ENCODE measurements around the gene HBD.

HBD gene

DNA sequence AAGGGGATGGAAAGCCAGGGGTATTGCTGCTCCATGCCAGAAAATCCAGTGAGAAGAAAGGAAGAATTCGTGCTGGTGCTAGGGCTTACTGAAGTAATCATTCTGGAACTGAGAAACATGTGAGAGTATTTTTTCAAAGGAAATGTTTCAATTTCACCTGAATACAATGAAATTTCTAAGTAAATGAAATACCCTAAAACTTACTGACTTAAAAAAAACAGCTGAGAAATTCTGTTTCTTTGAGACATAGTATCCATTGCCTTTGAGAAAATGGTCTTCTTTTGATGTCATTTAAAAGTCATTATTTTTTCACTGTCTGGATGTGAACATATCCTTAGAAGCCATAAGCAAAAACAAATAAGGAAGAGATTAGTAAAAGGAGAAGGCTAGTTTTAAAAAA lies 33.7 kb downstream of the HBD start, which contains the start of gene OR51V1:
OR51V1 (minus strand) TSS at position 101 of the 400 bp plus-strand sequence; CDS start at position 101, 0 bp downstream.
- Histone ChIP-seq H3K27ac (ENCODE audit: low read length) (no peak within 1 kb of the TSS), H3K9me3 (ENCODE audit: insufficient read depth, low read depth, low read length) (no peaks in the 10 kb centered on the region), H3K9ac (ENCODE audit: low read depth, low read length) (no peak within 1 kb of the TSS), H3K4me3 (ENCODE audit: low read length) (no peak within 1 kb of the TSS), H3K36me3 (ENCODE audit: insufficient read depth, low read depth, low read length) (no peaks in the 10 kb centered on the region), H3K4me1 (ENCODE audit: insufficient read depth, low read length) (no peaks in the 10 kb centered on the region), H3K27me3 (ENCODE audit: insufficient read depth, low read length) (no peaks in the 10 kb centered on the region)

DNA sequence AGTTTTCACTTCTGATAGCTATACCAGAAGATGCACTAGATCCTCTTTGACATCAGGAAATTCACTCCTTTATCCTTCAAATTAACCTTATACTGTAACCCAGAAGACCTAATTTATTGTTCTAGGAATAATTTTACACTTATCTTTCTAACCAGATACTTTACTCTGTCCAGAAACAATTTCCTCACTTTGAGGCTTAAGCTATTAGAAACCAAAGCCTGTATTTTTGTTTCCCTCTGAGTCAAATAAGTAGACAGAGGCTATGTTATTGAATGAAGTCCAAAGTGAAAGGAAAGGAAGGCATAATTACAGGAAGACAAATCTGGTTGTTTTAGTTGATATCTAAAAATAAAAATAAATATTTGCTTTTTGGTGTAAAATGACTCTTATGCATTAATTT lies 36.0 kb downstream of the HBD start:
- no peak overlapping the region for H3K9ac ChIP-seq (ENCODE audit: low read depth, low read length)
- no peak overlapping the region for H3K4me3 ChIP-seq (ENCODE audit: low read length)
- H3K27me3 ChIP-seq (ENCODE audit: insufficient read depth, low read length): no peaks in the 10 kb centered on the region
- no peaks in the 10 kb centered on the region for H3K36me3 ChIP-seq (ENCODE audit: insufficient read depth, low read depth, low read length)
- H3K9me3 ChIP-seq (ENCODE audit: insufficient read depth, low read depth, low read length): no peaks in the 10 kb centered on the region
- no peak overlapping the region for H3K27ac ChIP-seq (ENCODE audit: low read length)
- H3K4me1 ChIP-seq (ENCODE audit: insufficient read depth, low read length): no peaks in the 10 kb centered on the region

DNA sequence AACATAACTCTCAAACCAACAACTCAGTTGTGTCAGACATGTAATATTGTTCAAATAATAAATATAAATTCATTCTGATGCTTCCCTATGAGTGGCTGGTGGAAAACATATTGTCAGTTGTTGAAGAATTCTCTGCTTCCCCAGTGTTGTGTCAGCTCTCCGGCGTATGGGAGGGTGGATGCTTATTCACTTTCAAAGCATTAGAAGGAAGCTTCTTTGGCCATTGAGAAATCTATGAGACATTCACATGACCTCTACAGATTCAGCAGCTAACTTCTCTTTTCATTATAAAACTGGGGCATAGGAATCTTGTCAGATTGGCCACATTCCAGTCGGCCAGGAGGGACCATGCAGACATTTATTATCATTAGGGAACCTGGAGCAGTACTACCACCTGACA lies 36.7 kb downstream of the HBD start:
- Histone ChIP-seq H3K4me3 (ENCODE audit: low read length) (no peak overlapping the region), H3K36me3 (ENCODE audit: insufficient read depth, low read depth, low read length) (no peaks in the 10 kb centered on the region), H3K27me3 (ENCODE audit: insufficient read depth, low read length) (no peaks in the 10 kb centered on the region), H3K9me3 (ENCODE audit: insufficient read depth, low read depth, low read length) (no peaks in the 10 kb centered on the region), H3K4me1 (ENCODE audit: insufficient read depth, low read length) (no peaks in the 10 kb centered on the region), H3K27ac (ENCODE audit: low read length) (no peak overlapping the region), H3K9ac (ENCODE audit: low read depth, low read length) (no peak overlapping the region)

DNA sequence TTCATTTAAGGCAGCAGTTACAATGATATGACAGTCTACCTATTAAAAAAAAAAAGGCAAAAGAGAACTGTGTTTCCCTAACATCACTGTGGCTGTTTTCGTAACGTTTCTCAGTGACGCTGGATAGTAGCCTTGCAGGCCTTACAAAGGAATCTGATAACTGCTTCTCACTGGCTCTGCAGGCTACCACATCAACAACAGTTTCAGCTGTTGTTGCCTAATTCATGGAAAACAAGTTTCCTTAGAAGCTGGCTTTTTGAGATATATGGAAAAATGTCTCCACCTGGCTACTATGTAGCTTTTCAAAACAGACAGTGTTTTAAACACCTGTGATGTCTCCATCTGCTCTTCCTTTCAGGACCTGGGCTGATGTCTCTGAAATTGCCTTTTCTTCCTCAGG lies 37.6 kb downstream of the HBD start:
- H3K9me3 ChIP-seq (ENCODE audit: insufficient read depth, low read depth, low read length): no peaks in the 10 kb centered on the region
- no peaks in the 10 kb centered on the region for H3K36me3 ChIP-seq (ENCODE audit: insufficient read depth, low read depth, low read length)
- no peak overlapping the region for H3K27ac ChIP-seq (ENCODE audit: low read length)
- no peaks in the 10 kb centered on the region for H3K27me3 ChIP-seq (ENCODE audit: insufficient read depth, low read length)
- H3K4me3 ChIP-seq (ENCODE audit: low read length): no peak overlapping the region
- no peaks in the 10 kb centered on the region for H3K4me1 ChIP-seq (ENCODE audit: insufficient read depth, low read length)
- no peak overlapping the region for H3K9ac ChIP-seq (ENCODE audit: low read depth, low read length)

DNA sequence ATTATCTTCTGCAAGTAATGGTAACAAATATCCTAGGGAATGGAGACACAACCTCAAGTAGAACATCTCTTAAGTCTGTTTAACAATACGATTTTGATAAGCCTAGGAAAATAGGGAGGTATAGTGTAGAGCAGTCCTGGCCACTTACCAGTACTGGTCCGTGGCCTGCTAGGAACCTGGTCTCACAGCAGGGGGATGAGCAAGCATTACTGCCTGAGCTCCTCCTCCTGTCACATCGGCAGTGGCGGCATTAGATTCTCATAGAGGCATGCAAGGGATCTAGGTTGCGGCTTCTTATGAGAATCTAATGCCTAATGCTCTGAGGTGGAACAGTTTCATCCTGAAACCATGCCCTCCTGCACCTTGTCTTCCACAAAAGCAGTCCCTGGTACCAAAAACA lies 38.2 kb downstream of the HBD start:
- Histone ChIP-seq H3K9ac (ENCODE audit: low read depth, low read length) (no peak overlapping the region), H3K4me3 (ENCODE audit: low read length) (no peak overlapping the region), H3K9me3 (ENCODE audit: insufficient read depth, low read depth, low read length) (no peaks in the 10 kb centered on the region), H3K4me1 (ENCODE audit: insufficient read depth, low read length) (no peaks in the 10 kb centered on the region), H3K27ac (ENCODE audit: low read length) (no peak overlapping the region), H3K36me3 (ENCODE audit: insufficient read depth, low read depth, low read length) (no peaks in the 10 kb centered on the region), H3K27me3 (ENCODE audit: insufficient read depth, low read length) (no peaks in the 10 kb centered on the region)

DNA sequence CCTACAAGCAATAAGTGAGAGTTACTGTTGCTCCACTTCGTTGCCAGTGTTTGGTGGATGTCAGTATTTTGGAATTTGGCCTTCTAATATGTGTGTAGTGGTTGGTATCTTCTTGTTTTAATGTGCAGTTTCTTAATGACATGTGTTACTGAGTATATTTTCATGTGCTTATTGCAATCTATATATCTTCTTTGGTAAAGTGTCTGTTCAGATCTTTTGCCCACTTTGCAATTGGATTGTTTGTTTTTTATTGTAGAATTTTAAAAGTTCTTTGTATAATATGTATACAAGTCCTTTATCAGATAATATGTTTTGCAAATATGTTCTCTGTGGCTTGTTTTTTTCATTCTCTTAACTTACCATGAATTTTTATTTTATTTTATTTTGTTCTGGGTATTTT lies 41.5 kb downstream of the HBD start:
- Histone ChIP-seq H3K27ac (ENCODE audit: low read length) (no peak overlapping the region), H3K4me1 (ENCODE audit: insufficient read depth, low read length) (no peaks in the 10 kb centered on the region), H3K4me3 (ENCODE audit: low read length) (no peak overlapping the region), H3K9ac (ENCODE audit: low read depth, low read length) (no peak overlapping the region), H3K36me3 (ENCODE audit: insufficient read depth, low read depth, low read length) (no peaks in the 10 kb centered on the region), H3K9me3 (ENCODE audit: insufficient read depth, low read depth, low read length) (peaks cover 7% of the 10 kb centered on the region; the same call in 1 of the 2 replicates), H3K27me3 (ENCODE audit: insufficient read depth, low read length) (no peaks in the 10 kb centered on the region)

DNA sequence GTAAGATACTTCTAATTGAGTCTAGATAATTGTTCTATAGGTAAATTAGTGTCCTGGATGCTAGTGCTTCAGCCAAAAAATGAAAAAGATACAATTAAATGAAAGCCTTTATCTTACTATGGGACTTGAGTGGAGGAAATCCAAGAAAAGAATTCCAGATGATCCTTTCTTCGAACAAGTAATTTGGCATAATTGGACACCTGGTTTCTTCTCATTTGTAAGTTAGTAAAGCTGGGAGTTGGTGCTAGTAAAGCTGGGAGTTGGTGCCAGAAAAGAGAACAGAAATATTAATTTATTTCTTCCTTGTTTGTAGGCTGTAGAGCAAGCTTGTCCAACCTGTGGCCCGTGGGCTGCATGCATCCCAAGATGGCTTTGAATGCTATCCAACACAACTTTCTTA lies 46.1 kb downstream of the HBD start:
- H3K36me3 ChIP-seq (ENCODE audit: insufficient read depth, low read depth, low read length): no peaks in the 10 kb centered on the region
- H3K9ac ChIP-seq (ENCODE audit: low read depth, low read length): no peak overlapping the region
- no peak overlapping the region for H3K27ac ChIP-seq (ENCODE audit: low read length)
- no peaks in the 10 kb centered on the region for H3K27me3 ChIP-seq (ENCODE audit: insufficient read depth, low read length)
- H3K4me1 ChIP-seq (ENCODE audit: insufficient read depth, low read length): no peaks in the 10 kb centered on the region
- H3K4me3 ChIP-seq (ENCODE audit: low read length): no peak overlapping the region
- H3K9me3 ChIP-seq (ENCODE audit: insufficient read depth, low read depth, low read length): peaks cover 7% of the 10 kb centered on the region; the same call in 1 of the 2 replicates
